ENCODE results near the gene BTG2.
"Not testable (repeated sequence)": the region's sequence is repeated elsewhere in the genome, so short reads cannot be mapped to it uniquely, and the experiment has no call there.

Gene BTG2

DNA sequence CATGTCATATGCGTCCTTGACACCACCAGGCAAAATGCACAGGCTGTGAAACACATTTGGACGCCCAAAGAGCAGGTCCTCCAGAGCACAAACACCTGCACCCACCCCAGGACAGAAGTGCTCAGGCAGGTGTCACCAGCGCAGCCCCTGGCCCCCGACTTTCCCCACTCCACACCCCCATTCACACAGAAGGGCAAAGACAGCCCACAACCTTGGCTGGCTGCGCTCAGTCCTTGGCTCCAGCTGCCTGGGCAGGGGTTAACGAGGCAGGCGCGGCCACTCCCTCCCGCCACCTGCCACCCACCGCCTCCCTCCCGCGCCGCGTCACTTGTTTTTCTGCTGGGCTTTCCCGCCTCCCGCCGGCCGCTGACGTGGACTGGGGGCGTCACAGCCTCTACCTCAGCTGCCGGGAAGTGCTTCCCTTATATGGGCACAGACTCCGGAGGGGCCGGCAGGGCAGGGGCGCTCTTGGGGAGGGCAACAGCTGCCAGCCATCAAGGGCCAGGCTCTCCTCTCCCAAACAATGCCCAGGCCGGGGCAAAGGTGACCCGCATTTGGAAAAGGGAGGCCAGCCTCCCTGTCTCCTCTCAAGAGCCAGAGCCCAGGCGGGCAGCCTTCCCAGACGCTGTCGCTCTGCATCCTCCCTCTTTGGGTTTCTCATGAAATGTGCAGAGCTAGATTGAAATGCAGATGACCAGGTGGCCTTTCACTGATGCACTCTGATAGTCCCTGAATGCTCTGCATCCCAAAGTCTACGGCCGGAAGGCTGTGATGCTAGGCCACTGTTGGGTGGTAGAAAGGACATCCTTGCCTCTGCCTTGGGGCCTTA is 14.8 kb upstream of the BTG2 start:
- H3K27me3 Mint-ChIP-seq = no peaks in the 10 kb centered on the region
- H3K4me3 Mint-ChIP-seq = peak overlapping the region; percentile 76
- H3K27ac Mint-ChIP-seq = peak overlapping the region; percentile 100
- H3K9me3 Mint-ChIP-seq = no peaks in the 10 kb centered on the region
- peaks cover 80% of the 10 kb centered on the region for H3K4me1 Mint-ChIP-seq
- peak; percentile 99 for DNase-seq
- no peaks in the 10 kb centered on the region for H3K36me3 Mint-ChIP-seq
- CTCF ChIA-PET = interaction anchor here (0.8 to 7.8 kb wide), 9 partner anchors 12 to 49 kb away, joined by 3 to 71 read pairs (median 12); no protein-coding TSS in a partner anchor

DNA sequence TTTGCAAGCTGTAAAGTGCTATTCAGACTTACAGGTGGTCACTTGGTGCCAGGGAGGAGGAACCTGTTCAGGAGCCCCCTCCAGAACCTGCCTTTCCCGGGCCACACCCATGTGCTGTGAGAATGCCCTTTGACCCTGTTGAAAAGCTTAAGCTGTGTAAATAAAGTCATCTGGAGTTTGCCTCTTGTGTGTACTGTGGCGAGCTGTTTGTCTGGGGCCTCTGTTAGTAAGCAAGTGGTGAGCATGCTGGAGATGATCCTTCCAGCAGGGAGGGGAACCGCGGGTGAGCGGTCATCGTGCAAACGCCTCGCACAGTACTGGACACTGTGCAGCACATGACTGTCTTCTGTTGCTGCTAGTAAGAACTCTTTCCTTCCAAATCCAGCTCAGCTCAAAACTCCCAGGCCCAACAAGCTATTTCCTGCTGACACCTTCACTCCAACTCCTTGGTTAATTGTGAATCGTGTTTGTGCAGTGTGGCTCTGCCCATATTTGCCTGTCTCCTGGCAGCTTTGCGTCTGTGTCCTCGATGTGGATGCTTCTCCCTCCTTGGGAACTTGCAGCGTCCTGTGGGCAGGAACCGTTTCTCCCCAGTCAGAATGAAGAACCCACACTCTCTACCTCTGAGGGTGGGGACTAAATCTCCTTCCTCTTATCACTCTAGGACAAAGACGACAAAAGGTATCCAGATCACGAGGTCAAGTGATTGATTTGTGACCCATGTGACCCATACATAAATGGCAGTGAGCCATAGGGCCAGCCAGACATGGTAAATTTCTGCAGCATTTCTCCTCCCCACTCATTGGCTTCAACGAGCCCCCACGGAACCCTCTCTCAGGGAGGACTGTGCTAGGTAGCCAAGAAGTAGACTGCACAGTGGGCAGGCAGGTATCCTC is 13.9 kb upstream of the BTG2 start:
- no peak for DNase-seq
- Mint-ChIP-seq H3K27ac (peak overlapping the region; percentile 100), H3K4me1 (peaks cover 80% of the 10 kb centered on the region), H3K27me3 (peaks cover 8% of the 10 kb centered on the region), H3K4me3 (no peak overlapping the region), H3K36me3 (no peaks in the 10 kb centered on the region), H3K9me3 (no peaks in the 10 kb centered on the region)
- CTCF ChIA-PET = interaction anchor here (0.8 to 7.8 kb wide), 9 partner anchors 11 to 48 kb away, joined by 3 to 71 read pairs (median 12); no protein-coding TSS in a partner anchor

DNA sequence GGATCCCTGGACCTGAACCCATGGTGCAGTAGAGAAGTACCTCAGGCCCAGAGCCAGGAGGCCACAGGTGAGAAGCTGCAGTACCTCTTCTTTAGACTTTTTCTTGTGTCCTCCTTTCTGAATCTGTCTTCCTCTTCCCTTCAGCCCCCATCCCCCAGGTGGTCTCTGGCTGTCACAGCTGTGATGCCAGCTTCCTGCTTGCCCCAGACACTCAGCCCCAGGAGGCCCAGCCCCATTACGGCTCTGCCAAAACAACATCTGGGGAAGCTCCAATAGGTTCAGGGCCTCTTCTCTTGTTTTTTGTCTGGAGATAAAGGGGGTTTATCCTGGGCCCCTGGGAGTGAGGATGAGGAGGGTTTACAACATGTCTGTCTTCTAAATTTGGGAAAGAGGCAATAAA is 9.5 kb upstream of the BTG2 start:
- Mint-ChIP-seq H3K27ac (no peak overlapping the region), H3K4me1 (peaks cover 60% of the 10 kb centered on the region), H3K27me3 (peaks cover 12% of the 10 kb centered on the region), H3K9me3 (no peaks in the 10 kb centered on the region), H3K4me3 (no peak overlapping the region), H3K36me3 (no peaks in the 10 kb centered on the region)
- CTCF ChIA-PET = interaction anchor here (0.5 to 1.2 kb wide), 2 partner anchors 9 to 17 kb away, joined by 3 read pairs; partner anchors contain the start of gene BTG2
- DNase-seq = no peak

DNA sequence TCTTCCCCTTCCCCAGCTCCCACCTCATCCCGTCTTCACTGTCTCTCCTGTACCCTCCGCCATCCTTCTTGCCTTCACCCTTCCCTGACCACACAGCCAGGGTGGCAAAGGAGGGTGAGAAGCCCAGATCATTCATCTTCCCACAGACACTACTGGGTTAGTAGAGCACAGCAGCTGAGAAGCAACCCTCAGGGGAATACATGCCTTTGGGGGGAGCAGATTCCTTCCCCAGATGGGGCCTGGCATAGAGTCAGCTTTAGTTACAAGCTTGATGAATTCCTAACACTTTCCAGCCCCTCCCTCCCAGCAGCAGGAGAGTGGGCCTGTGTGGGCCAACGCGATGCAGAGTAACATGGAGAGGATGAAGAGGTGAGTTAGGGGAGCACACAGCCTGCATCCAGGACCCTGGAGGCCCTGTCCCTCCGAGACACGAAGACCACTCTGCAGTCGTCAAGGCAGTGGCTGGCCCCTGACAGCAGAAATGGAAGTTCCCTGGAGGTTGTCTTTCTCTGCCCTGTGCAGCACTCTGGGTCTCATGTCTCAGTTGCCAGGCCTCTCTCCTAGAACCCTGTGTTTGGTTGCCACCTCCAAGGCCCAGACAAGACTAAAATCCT is 8.8 kb upstream of the BTG2 start:
- no peak overlapping the region for H3K4me3 Mint-ChIP-seq
- CTCF ChIA-PET = interaction anchor here (0.6 kb wide), 1 partner anchor 46 kb away, joined by 4 read pairs; no protein-coding TSS in a partner anchor
- DNase-seq = no peak
- H3K36me3 Mint-ChIP-seq = no peaks in the 10 kb centered on the region
- H3K27me3 Mint-ChIP-seq = peaks cover 12% of the 10 kb centered on the region
- no peak overlapping the region for H3K27ac Mint-ChIP-seq
- peaks cover 57% of the 10 kb centered on the region for H3K4me1 Mint-ChIP-seq
- no peaks in the 10 kb centered on the region for H3K9me3 Mint-ChIP-seq

DNA sequence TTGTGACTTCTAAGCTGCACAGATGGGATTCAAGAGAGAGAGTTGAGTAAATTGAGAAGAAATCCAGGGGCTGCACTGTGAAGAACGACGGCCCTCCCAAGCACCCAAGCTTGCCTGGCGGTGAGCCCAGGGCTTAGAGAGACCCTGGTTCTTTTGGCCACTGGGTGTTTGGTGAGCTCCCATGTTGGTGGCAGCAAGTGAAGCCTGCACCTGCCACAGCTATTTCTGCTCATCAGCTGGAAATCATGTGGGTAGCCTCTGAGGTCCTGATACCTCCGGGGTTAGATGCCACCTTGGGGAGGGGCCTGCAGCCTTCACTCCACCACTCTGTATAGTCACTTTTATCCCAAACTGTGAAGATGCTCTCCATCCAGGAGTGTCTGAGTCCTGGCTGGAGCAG is 6.2 kb upstream of the BTG2 start:
- Mint-ChIP-seq H3K9me3 (no peaks in the 10 kb centered on the region), H3K27me3 (peaks cover 12% of the 10 kb centered on the region), H3K36me3 (no peaks in the 10 kb centered on the region), H3K27ac (no peak overlapping the region), H3K4me3 (no peak overlapping the region), H3K4me1 (peaks cover 56% of the 10 kb centered on the region)
- no peak for DNase-seq
- CTCF ChIA-PET = interaction anchor here (0.9 to 1.4 kb wide), 3 partner anchors 13 to 29 kb away, joined by 3 to 4 read pairs (median 4); no protein-coding TSS in a partner anchor

DNA sequence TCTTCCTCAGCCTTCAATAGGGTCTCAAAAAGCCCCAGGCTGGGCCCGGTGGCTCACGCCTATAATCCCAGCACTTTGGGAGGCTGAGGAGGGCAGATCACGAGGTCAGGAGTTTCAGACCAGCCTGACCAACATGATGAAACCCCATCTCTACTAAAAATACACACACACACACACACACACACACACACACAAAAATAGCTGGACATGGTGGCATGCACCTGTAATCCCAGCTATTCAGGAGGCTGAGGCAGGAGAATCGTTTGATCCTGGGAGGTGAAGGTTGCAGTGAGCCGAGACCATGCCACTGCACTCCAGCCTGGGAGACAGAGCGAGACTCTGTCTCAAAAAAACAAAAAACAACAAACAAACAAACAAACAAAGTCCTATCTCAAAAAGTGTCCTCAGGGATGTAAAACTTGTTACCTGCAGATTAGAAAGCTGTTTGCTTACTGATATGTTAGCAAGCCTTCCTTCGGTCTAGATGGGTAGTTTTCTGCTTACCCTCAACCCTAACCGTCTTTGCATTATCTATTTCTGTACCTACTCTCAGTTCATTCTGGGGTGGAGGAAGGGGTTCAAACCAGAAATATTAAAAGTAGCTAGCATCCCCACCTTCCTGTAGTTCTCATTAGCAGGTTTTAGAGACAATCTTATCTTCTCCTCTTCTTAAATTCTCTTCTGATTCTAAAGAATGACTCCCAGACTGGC is 5.4 kb upstream of the BTG2 start:
- Mint-ChIP-seq H3K27me3 (peaks cover 12% of the 10 kb centered on the region), H3K4me1 (peaks cover 60% of the 10 kb centered on the region)
- not testable (repeated sequence) for H3K9me3 Mint-ChIP-seq, DNase-seq, H3K27ac Mint-ChIP-seq, H3K4me3 Mint-ChIP-seq, H3K36me3 Mint-ChIP-seq
- CTCF ChIA-PET = interaction anchor here (1.2 to 1.6 kb wide), 3 partner anchors 28 to 33 kb away, joined by 3 to 5 read pairs (median 4); no protein-coding TSS in a partner anchor

DNA sequence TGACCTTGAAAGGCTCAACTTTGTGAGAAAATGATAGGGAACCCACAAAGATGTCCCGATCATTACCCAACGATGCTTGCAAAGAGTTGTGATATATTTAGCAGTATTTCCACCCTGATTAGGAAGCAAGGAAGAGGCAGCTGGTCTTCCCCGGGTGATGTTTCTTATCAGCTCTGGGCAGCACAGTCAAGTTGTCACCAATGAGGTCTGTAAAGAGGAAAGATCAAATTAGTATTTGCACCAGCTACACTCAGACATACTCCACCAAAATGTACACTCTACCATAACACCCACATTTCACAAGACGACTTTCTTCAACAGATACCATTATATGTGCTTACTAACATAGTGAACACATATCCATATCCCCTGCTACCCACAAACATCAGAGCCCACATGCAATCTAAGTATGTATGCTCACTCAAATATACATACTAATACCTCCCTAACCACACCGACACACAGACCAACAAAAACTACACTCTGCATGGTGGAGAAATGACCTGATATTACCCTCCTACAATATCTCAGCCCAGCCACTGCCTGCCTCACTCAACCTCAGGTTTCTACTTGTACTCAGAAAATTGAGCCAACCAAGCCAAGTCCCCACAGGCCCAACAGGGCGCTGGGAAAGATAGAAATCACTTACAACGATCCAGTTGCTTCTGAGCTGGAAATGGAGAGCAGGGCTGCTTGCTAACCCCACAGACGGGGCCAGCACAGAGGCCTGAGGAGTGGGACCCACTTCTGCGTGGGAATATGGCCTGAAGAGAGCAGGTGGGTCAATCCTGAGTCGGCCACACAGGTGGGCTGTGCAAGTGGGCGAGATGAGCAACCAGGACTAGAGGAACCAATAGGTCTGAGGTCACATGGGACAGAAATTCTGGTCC is 4.6 kb upstream of the BTG2 start:
- no peak overlapping the region for H3K4me3 Mint-ChIP-seq
- peaks cover 58% of the 10 kb centered on the region for H3K4me1 Mint-ChIP-seq
- no peak for DNase-seq
- CTCF ChIA-PET = interaction anchor here (1.6 kb wide), 1 partner anchor 33 kb away, joined by 5 read pairs; no protein-coding TSS in a partner anchor
- H3K9me3 Mint-ChIP-seq = no peaks in the 10 kb centered on the region
- H3K27ac Mint-ChIP-seq = no peak overlapping the region
- no peaks in the 10 kb centered on the region for H3K36me3 Mint-ChIP-seq
- H3K27me3 Mint-ChIP-seq = peaks cover 11% of the 10 kb centered on the region

DNA sequence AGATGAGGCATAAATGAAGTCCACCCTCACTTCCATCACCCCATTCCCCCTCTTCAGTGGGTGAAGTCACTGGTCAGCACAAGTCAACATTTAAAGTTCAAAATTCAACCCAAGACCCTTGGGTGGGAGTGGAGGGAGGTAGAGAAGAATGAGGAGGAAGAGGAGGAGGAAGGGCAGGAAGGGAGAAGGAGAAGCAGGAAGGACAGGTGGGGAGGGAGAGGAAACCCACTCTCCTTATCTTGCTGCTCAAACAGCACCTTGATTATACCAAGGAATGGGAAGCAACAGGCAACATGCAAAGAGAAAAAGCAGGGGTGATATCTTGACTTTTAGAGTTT is 4.0 kb upstream of the BTG2 start:
- H3K27me3 Mint-ChIP-seq = peaks cover 5% of the 10 kb centered on the region
- no peak for DNase-seq
- no peak overlapping the region for H3K4me3 Mint-ChIP-seq
- H3K36me3 Mint-ChIP-seq = peaks cover 5% of the 10 kb centered on the region
- no peaks in the 10 kb centered on the region for H3K9me3 Mint-ChIP-seq
- peaks cover 51% of the 10 kb centered on the region for H3K4me1 Mint-ChIP-seq
- H3K27ac Mint-ChIP-seq = no peak overlapping the region
- CTCF ChIA-PET = interaction anchor here (1.2 kb wide), 1 partner anchor 33 kb away, joined by 3 read pairs; no protein-coding TSS in a partner anchor

DNA sequence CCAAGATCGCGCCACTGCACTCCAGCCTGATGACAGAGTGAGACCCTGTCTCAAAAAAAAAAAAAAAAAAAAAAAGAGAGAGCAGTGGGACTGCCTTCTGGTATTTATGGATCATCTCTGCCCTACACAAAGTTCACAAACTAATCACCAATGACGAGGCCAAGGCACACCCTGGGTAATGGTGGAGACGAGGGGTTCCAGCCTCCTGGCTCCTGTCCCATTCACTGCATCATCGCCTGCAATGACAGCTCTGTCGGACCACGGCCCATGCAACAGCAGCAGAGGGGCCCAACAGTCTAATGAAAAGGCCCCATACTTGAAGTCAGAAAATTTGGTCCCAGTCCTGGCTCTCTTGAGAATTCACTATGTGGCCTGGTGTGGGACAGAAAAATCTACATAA is 2.9 kb upstream of the BTG2 start:
- Mint-ChIP-seq H3K4me3 (no peak overlapping the region), H3K4me1 (peaks cover 49% of the 10 kb centered on the region), H3K36me3 (peaks cover 16% of the 10 kb centered on the region), H3K27ac (no peak overlapping the region), H3K27me3 (no peaks in the 10 kb centered on the region), H3K9me3 (no peaks in the 10 kb centered on the region)
- CTCF ChIA-PET = interaction anchor here (1.2 to 1.4 kb wide), 2 partner anchors 12 to 34 kb away, joined by 3 read pairs; no protein-coding TSS in a partner anchor
- DNase-seq = no peak

DNA sequence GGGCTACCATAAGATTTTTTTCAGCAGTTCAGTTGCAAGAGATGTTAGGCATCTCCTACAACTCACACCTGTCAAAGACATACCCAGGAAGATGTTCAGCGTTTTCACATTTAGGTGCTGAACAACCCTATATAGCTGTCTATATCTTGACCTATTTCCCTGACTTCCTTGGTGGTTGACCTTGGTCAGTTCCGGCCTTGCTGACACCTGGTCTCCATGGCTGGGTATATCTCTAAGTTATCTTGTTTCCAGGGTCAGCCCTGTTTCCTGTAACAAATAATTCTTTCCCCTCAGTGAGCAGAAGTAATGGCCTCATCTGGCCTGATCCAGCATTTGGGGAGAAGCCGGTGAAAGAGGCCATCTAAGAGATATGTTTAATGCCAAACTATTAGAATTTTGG is 2.4 kb upstream of the BTG2 start:
- no peaks in the 10 kb centered on the region for H3K27me3 Mint-ChIP-seq
- no peak overlapping the region for H3K27ac Mint-ChIP-seq
- CTCF ChIA-PET = interaction anchor here (1.4 kb wide), 1 partner anchor 12 kb away, joined by 3 read pairs; no protein-coding TSS in a partner anchor
- no peak overlapping the region for H3K4me3 Mint-ChIP-seq
- DNase-seq = no peak
- H3K4me1 Mint-ChIP-seq = peaks cover 54% of the 10 kb centered on the region
- H3K9me3 Mint-ChIP-seq = no peaks in the 10 kb centered on the region
- H3K36me3 Mint-ChIP-seq = peaks cover 21% of the 10 kb centered on the region

DNA sequence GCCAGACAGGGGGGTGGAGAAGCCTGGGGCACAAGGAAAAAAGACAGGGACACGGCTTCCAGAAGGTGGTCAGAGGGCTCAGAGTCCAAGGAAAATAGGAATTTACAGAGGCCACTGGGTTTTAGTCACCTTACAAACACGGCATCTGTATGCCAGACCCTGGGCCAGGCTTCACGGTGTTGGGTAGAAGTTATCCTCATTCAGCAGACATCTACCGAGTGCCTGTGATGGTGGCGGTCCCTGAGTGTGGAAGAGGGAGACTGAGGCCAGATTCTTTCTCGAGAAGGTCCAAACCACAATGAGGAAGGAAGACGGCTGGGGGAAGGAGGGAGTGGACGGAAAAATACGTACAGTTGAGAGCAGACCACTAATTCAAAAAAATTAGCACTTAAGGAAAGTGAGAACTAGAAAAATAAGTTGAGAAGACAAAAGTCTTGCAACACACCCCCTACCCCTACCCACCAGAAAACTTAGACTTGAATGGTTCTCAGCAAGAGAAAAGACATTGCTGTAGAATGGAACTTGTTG is 864 bp upstream of the BTG2 start:
- H3K27ac Mint-ChIP-seq = peak overlapping the region; percentile 90
- no peaks in the 10 kb centered on the region for H3K27me3 Mint-ChIP-seq
- H3K36me3 Mint-ChIP-seq = peaks cover 36% of the 10 kb centered on the region
- peaks cover 58% of the 10 kb centered on the region for H3K4me1 Mint-ChIP-seq
- CTCF ChIA-PET = interaction anchor here (1.0 to 6.8 kb wide), 2 partner anchors 9 to 33 kb away, joined by 3 to 94 read pairs; no protein-coding TSS in a partner anchor
- H3K4me3 Mint-ChIP-seq = peak overlapping the region; percentile 86
- DNase-seq = peak; percentile 28
- no peaks in the 10 kb centered on the region for H3K9me3 Mint-ChIP-seq

DNA sequence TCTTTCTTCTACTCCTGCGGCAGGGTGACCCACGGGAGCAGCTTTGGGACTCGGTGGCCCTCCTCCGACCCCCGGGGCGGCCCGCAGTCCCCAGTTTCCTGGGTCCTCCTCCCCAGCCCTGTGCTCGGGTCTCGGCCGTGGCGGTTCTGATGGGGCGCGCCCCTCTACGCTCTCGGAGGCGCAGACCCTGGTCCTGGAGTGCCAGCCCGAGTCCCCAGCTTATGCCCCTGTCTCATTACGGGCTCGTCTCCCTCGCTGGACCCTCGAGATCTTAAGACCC is 430 bp downstream of the BTG2 start:
- Mint-ChIP-seq H3K27me3 (no peaks in the 10 kb centered on the region), H3K4me1 (peaks cover 61% of the 10 kb centered on the region), H3K27ac (peak overlapping the region; percentile 90), H3K9me3 (no peaks in the 10 kb centered on the region), H3K4me3 (peak overlapping the region; percentile 86), H3K36me3 (peaks cover 49% of the 10 kb centered on the region)
- CTCF ChIA-PET = interaction anchor here (1.0 to 8.9 kb wide), 9 partner anchors 16 to 182 kb away, joined by 3 to 138 read pairs (median 22); no protein-coding TSS in a partner anchor
- no peak for DNase-seq
